ENCODE data around the gene DDX11. TPM values are rescaled to one million over a fixed set of nuclear protein-coding genes. Genes with fewer than 3 reads are reported as not detected.
"Not testable (repeated sequence)": the region's sequence is repeated elsewhere in the genome, so short reads cannot be mapped to it uniquely, and the experiment has no call there.

The DDX11 gene
- 31.9 TPM for total RNA-seq (ENCODE audit: unreplicated experiment)
- long read RNA-seq, partial matches to known transcripts, result 1 of 4 reads
- long read RNA-seq, other reads (novel, unspliced or antisense), result 2 of 4 reads

DNA sequence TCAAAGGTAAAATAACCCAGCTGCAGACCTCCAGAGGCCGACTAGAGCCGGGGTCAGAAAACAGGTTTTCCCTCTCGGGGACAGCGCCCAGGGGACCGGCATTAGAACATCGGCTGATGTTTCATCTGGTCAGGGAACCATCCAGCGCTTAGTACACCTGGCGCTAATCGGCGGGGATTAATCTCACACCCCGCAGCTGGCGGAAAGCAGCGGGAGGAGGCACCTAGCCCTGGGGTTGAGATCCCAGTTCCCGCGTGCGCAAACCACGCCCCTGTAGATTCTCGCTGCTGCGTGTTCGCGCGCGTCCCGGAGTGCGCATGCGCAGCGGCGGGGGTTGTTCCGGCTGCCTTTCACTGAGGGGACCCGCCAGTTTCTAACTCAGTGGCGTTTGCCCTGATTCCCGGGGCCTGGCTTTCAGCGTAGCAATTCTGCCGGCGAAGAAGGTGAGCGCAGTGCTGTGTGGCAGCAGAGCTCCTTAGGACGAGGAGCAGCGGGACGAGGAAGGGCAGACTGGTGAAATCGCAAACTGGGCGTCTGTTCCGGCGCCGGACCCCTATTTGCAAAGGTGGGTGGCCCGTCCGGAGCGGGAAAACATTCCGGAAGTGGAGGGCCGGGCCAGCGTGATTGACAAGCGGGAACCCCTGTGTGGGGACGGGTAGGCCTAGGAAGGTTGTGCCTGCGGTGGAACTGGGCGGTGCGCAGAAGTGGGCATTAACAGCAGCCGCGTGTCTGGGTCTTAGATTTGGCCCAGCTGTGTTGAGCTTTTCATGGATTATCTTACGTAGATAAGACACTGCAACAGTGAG, at the start of gene DDX11:
TSS of gene DDX11 (plus strand) at position 334 of the 806 bp plus-strand sequence. CDS start 4,534 bp downstream, outside the sequence.
- Mint-ChIP-seq H3K27ac (ENCODE audit: unreplicated experiment) (peak within 1 kb of the TSS; percentile 65), H3K4me3 (ENCODE audit: unreplicated experiment) (peak within 1 kb of the TSS; percentile 94)
- not testable (repeated sequence) for H3K27me3 Mint-ChIP-seq (ENCODE audit: unreplicated experiment); H3K36me3 Mint-ChIP-seq (ENCODE audit: unreplicated experiment); H3K9me3 Mint-ChIP-seq (ENCODE audit: unreplicated experiment); H3K4me1 Mint-ChIP-seq (ENCODE audit: low read depth, unreplicated experiment)
- peak; percentile 89 for DNase-seq

DNA sequence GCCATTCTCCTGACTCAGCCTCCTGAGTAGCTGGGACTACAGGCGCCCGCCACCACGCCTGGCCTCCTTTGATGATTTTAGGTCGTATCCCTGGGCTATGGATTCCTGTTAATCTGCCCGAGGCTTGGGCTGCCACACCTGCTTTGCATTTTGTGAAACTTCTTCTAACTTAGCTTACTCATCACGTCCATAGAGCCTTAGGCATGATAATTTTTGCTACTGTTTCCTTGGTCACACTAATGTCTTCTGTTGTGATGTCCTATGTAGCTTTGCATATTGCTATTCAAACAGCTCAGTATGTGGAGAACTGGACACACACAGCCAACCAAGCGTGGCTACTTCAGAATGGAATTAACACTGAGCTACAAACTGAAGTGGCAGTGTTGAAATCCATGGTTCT, 47.5 kb upstream of the DDX11 start:
- H3K27ac Mint-ChIP-seq (ENCODE audit: unreplicated experiment), result no peak overlapping the region
- TF ChIP-seq, protein P1, sequence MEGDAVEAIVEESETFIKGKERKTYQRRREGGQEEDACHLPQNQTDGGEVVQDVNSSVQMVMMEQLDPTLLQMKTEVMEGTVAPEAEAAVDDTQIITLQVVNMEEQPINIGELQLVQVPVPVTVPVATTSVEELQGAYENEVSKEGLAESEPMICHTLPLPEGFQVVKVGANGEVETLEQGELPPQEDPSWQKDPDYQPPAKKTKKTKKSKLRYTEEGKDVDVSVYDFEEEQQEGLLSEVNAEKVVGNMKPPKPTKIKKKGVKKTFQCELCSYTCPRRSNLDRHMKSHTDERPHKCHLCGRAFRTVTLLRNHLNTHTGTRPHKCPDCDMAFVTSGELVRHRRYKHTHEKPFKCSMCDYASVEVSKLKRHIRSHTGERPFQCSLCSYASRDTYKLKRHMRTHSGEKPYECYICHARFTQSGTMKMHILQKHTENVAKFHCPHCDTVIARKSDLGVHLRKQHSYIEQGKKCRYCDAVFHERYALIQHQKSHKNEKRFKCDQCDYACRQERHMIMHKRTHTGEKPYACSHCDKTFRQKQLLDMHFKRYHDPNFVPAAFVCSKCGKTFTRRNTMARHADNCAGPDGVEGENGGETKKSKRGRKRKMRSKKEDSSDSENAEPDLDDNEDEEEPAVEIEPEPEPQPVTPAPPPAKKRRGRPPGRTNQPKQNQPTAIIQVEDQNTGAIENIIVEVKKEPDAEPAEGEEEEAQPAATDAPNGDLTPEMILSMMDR (IDR thresholded peaks at IDR 0.05; ENCODE audit: partially characterized antibody, unreplicated experiment), result no peak
- H3K4me3 Mint-ChIP-seq (ENCODE audit: unreplicated experiment), result no peak overlapping the region
- peaks cover 6% of the 10 kb centered on the region for H3K4me1 Mint-ChIP-seq (ENCODE audit: low read depth, unreplicated experiment)
- peaks cover 2% of the 10 kb centered on the region for H3K27me3 Mint-ChIP-seq (ENCODE audit: unreplicated experiment)
- DNase-seq, result no peak
- no peaks in the 10 kb centered on the region for H3K36me3 Mint-ChIP-seq (ENCODE audit: unreplicated experiment)
- H3K9me3 Mint-ChIP-seq (ENCODE audit: unreplicated experiment), result no peaks in the 10 kb centered on the region

- not testable (repeated sequence) for H3K36me3 Mint-ChIP-seq (ENCODE audit: unreplicated experiment); H3K9me3 Mint-ChIP-seq (ENCODE audit: unreplicated experiment); DNase-seq; H3K4me3 Mint-ChIP-seq (ENCODE audit: unreplicated experiment); H3K27me3 Mint-ChIP-seq (ENCODE audit: unreplicated experiment); H3K4me1 Mint-ChIP-seq (ENCODE audit: low read depth, unreplicated experiment); H3K27ac Mint-ChIP-seq (ENCODE audit: unreplicated experiment)
Measured at GRCh38 chr12:31027006-31027405, 46.7 kb upstream of the DDX11 start.

DNA sequence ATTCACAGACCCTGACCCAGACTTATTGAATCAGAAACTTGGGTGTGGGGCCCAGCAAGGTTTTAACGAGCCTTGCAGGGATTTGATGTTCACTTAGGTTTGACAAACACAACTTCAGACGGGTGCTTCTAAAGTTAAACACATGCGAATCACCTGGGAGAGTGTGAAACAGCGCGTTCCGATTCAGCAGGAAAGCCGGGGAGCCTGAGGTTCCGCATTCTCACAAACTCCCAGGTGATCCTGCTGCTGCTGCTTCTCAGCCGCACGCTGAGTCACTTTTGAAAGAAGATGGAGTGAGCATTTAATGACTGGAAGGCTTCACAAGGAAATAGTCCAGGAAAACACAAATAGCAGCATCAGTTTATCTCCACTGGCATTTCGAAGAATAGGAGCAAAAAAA, 44.2 kb upstream of the DDX11 start:
- Mint-ChIP-seq H3K27ac (ENCODE audit: unreplicated experiment) (no peak overlapping the region), H3K9me3 (ENCODE audit: unreplicated experiment) (no peaks in the 10 kb centered on the region), H3K4me1 (ENCODE audit: low read depth, unreplicated experiment) (no peaks in the 10 kb centered on the region), H3K4me3 (ENCODE audit: unreplicated experiment) (no peak overlapping the region), H3K36me3 (ENCODE audit: unreplicated experiment) (no peaks in the 10 kb centered on the region), H3K27me3 (ENCODE audit: unreplicated experiment) (peaks cover 2% of the 10 kb centered on the region)
- TF ChIP-seq, protein P1 (IDR thresholded peaks at IDR 0.05; ENCODE audit: partially characterized antibody, unreplicated experiment), result no peak
- no peak for DNase-seq

GRCh38 chr12:31029916-31030562, 43.6 kb upstream of the DDX11 start:
- Mint-ChIP-seq H3K9me3 (ENCODE audit: unreplicated experiment) (no peaks in the 10 kb centered on the region), H3K4me3 (ENCODE audit: unreplicated experiment) (no peak overlapping the region), H3K36me3 (ENCODE audit: unreplicated experiment) (no peaks in the 10 kb centered on the region), H3K27me3 (ENCODE audit: unreplicated experiment) (peaks cover 4% of the 10 kb centered on the region), H3K4me1 (ENCODE audit: low read depth, unreplicated experiment) (no peaks in the 10 kb centered on the region), H3K27ac (ENCODE audit: unreplicated experiment) (no peak overlapping the region)
- no peak for DNase-seq
- TF ChIP-seq, protein P1 (IDR thresholded peaks at IDR 0.05; ENCODE audit: partially characterized antibody, unreplicated experiment), result no peak

DNA sequence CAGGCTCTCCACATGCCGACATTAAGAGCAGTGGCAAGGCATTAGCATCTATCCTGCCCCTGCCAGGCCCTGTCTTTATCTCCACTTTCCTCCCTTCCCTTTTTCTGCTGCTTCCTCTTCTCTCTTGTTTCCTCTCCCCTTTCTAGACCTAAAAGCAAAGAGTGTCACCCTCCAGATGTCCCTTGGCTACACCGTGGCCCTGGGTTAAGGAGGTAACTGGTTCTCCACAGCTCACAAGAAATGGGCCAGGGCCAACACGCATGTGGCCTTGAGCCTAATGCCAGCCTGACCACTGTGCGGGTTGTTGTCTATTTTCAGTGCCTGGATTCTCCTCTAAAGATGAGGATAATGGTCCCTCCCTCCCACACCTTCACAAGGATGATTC, 41.7 kb upstream of the DDX11 start:
- Mint-ChIP-seq H3K4me3 (ENCODE audit: unreplicated experiment) (no peak overlapping the region), H3K27ac (ENCODE audit: unreplicated experiment) (no peak overlapping the region), H3K36me3 (ENCODE audit: unreplicated experiment) (no peaks in the 10 kb centered on the region), H3K9me3 (ENCODE audit: unreplicated experiment) (no peaks in the 10 kb centered on the region), H3K27me3 (ENCODE audit: unreplicated experiment) (peaks cover 4% of the 10 kb centered on the region), H3K4me1 (ENCODE audit: low read depth, unreplicated experiment) (no peaks in the 10 kb centered on the region)
- DNase-seq, result no peak
- TF ChIP-seq, protein P1 (IDR thresholded peaks at IDR 0.05; ENCODE audit: partially characterized antibody, unreplicated experiment), result no peak
